AG04449 (cell line): ENCODE results near the gene RRP9.

Source experiments
- CTCF ChIA-PET: fragments of 350-600 bp; formaldehyde crosslinking; extraction: SDS; loops from one replicate; lab custom pipeline; 2021; ENCODE audit warnings: antibody characterized with exemption; lab: Yijun Ruan, JAX
- POLR2A ChIA-PET: fragments of 400-600, 350-600 bp; formaldehyde crosslinking; extraction: SDS; loops from one replicate; lab custom pipeline; 2020; ENCODE audit warnings: antibody characterized with exemption, inconsistent platforms; lab: Yijun Ruan, JAX
- DNase-seq: peaks from one replicate; pipeline ENCODE4 v3.0.0-alpha.2; 2010; ENCODE audit warnings: low read depth, low spot score
- H3K4me3 ChIP-seq: 2 replicates; pipeline ENCODE4 v1.5.1; 2011; ENCODE audit warnings: low read depth, mild to moderate bottlenecking, control low read depth, low read length
- CTCF ChIP-seq: IDR thresholded peaks from one replicate; pipeline ENCODE4 v1.5.1; 2011; ENCODE audit warnings: mild to moderate bottlenecking, moderate library complexity, low read length, control low read depth, inconsistent platforms; ENCODE audit not compliant: insufficient read depth; ENCODE audit errors: missing control alignments

Gene RRP9

GRCh38 chr3:51934991-51935885, 6.5 kb downstream of the RRP9 start:
- ChIA-PET POLR2A (no interaction called here), CTCF (interaction anchor here (1.0 kb wide), 1 partner anchor 70 kb away, joined by 3 read pairs; no protein-coding TSS in a partner anchor)
- no peak for TF ChIP-seq CTCF
- no peak for DNase-seq
- no peak overlapping the region for H3K4me3 ChIP-seq

- ChIA-PET CTCF (no interaction called here), POLR2A (no interaction called here)
- DNase-seq: no peak
- TF ChIP-seq CTCF: no peak
- no peak overlapping the region for H3K4me3 ChIP-seq
Measured at GRCh38 chr3:51934139-51934850, 7.4 kb downstream of the RRP9 start.

GRCh38 chr3:51933471-51934138, 8.1 kb downstream of the RRP9 start:
- DNase-seq: no peak
- POLR2A ChIA-PET: no interaction called here
- H3K4me3 ChIP-seq: no peak overlapping the region
- CTCF ChIA-PET: interaction anchor here (3.2 kb wide), 1 partner anchor 8 kb away, joined by 14 read pairs; the partner anchor contains the start of gene RRP9
- no peak for TF ChIP-seq CTCF

GRCh38 chr3:51932471-51933370, 9.0 kb downstream of the RRP9 start:
- CTCF ChIA-PET: interaction anchor here (1.1 to 3.2 kb wide), 2 partner anchors 9 to 10 kb away, joined by 4 to 14 read pairs; partner anchors contain the start of genes PARP3 and RRP9
- DNase-seq: no peak
- no peak overlapping the region for H3K4me3 ChIP-seq
- POLR2A ChIA-PET: no interaction called here
- no peak for TF ChIP-seq CTCF

GRCh38 chr3:51931756-51932155, 9.9 kb downstream of the RRP9 start:
- no peak overlapping the region for H3K4me3 ChIP-seq
- no peak for DNase-seq
- CTCF ChIA-PET: interaction anchor here (3.2 kb wide), 1 partner anchor 10 kb away, joined by 14 read pairs; the partner anchor contains the start of gene RRP9
- TF ChIP-seq CTCF: no peak
- POLR2A ChIA-PET: no interaction called here
